Left ventricle myocardium inferior (tissue), 1 donor: ENCODE results near the gene C2orf92. TPM values are rescaled to one million over a fixed set of nuclear protein-coding genes. Genes with fewer than 3 reads are reported as not detected.

Experiments used
- DNase-seq: peaks from one replicate; pipeline ENCODE4 v3.0.0-alpha.2; 2020
- H3K27ac ChIP-seq: fragments of 200-600 bp; replicated peaks from 2 replicates; pipeline ENCODE4 v1.8.0; 2021
- H3K27me3 ChIP-seq: fragments of 200-600 bp; 2 replicates; pipeline ENCODE4 v1.8.0; 2021; ENCODE audit warnings: low read depth
- H3K36me3 ChIP-seq: fragments of 200-600 bp; 2 replicates; pipeline ENCODE4 v1.8.0; 2021
- H3K4me1 ChIP-seq: fragments of 200-600 bp; 2 replicates; pipeline ENCODE4 v1.8.0; 2021
- H3K4me3 ChIP-seq: fragments of 200-600 bp; 2 replicates; pipeline ENCODE4 v1.8.0; 2021; ENCODE audit warnings: mild to moderate bottlenecking, moderate library complexity
- H3K9me3 ChIP-seq: fragments of 200-600 bp; replicated peaks from 2 replicates; pipeline ENCODE4 v1.8.0; 2021
- CTCF ChIP-seq: fragments of 200-600 bp; IDR thresholded peaks from 2 replicates; pipeline ENCODE4 v1.8.0; 2021; ENCODE audit warnings: antibody characterized with exemption, mild to moderate bottlenecking, borderline replicate concordance
- intact Hi-C: fragments of 100-400 bp; cut with micrococcal nuclease; formaldehyde crosslinking; loops from one replicate; pipeline ENCODE4 v1.11.0; 2022
- total RNA-seq: library from RNA; stranded (reverse); fragmentation: NEBNext Ultra II Directional; extraction: Animal tissue kit (Norgen Biotek cat#: 25700); gene quantifications from one replicate; pipeline ENCODE4 v1.2.1, GENCODE V29; 2021
- donor health status: DM: no; HTN: yes; CAD: no; lungs with severe emphysema.

Gene C2orf92
- total RNA-seq, 1 donor from 2014 or later, result 1.8 TPM

- intact Hi-C loops, result no loop called here
Measured at GRCh38 chr2:97654309-97654708, 15.2 kb upstream of the C2orf92 start.

GRCh38 chr2:97654791-97655190 is 14.7 kb upstream of the C2orf92 start:
- H3K4me3 ChIP-seq, result no peak overlapping the region
- DNase-seq, result no peak
- intact Hi-C loops, result no loop called here
- no peaks in the 10 kb centered on the region for H3K4me1 ChIP-seq
- TF ChIP-seq CTCF, result no peak
- no peaks in the 10 kb centered on the region for H3K27me3 ChIP-seq
- H3K27ac ChIP-seq, result no peak overlapping the region
- peaks cover 11% of the 10 kb centered on the region for H3K9me3 ChIP-seq
- peaks cover 65% of the 10 kb centered on the region for H3K36me3 ChIP-seq

More at GRCh38 chr2:97654309-97654708, 15.2 kb upstream of the C2orf92 start:
- H3K27ac ChIP-seq, result no peak overlapping the region
- no peaks in the 10 kb centered on the region for H3K27me3 ChIP-seq
- H3K4me3 ChIP-seq, result no peak overlapping the region
- H3K9me3 ChIP-seq, result peaks cover 11% of the 10 kb centered on the region
- no peak for DNase-seq
- H3K36me3 ChIP-seq, result peaks cover 68% of the 10 kb centered on the region
- no peak for TF ChIP-seq CTCF
- no peaks in the 10 kb centered on the region for H3K4me1 ChIP-seq

- peaks cover 9% of the 10 kb centered on the region for H3K4me1 ChIP-seq
- H3K36me3 ChIP-seq, result peaks cover 51% of the 10 kb centered on the region
- peaks cover 11% of the 10 kb centered on the region for H3K9me3 ChIP-seq
- DNase-seq, result no peak
- H3K27me3 ChIP-seq, result no peaks in the 10 kb centered on the region
- H3K27ac ChIP-seq, result no peak overlapping the region
- TF ChIP-seq CTCF, result no peak
- intact Hi-C loops, result no loop called here
- H3K4me3 ChIP-seq, result no peak overlapping the region
Measured at GRCh38 chr2:97656129-97656755, 13.3 kb upstream of the C2orf92 start.

GRCh38 chr2:97656905-97657587 is 12.5 kb upstream of the C2orf92 start:
- Histone ChIP-seq H3K9me3 (peaks cover 11% of the 10 kb centered on the region), H3K27ac (no peak overlapping the region), H3K4me3 (no peak overlapping the region), H3K36me3 (peaks cover 51% of the 10 kb centered on the region), H3K4me1 (peaks cover 17% of the 10 kb centered on the region), H3K27me3 (no peaks in the 10 kb centered on the region)
- intact Hi-C loops, result no loop called here
- DNase-seq, result no peak
- TF ChIP-seq CTCF, result no peak

- Histone ChIP-seq H3K9me3 (peaks cover 11% of the 10 kb centered on the region), H3K36me3 (peaks cover 51% of the 10 kb centered on the region), H3K4me3 (no peak overlapping the region), H3K27me3 (no peaks in the 10 kb centered on the region), H3K4me1 (peaks cover 28% of the 10 kb centered on the region), H3K27ac (no peak overlapping the region)
- intact Hi-C loops, result no loop called here
- TF ChIP-seq CTCF, result no peak
- DNase-seq, result no peak
Measured at GRCh38 chr2:97657986-97658690, 11.4 kb upstream of the C2orf92 start.
